ENCODE measurements around the gene JAM3. TPM values are rescaled to one million over a fixed set of nuclear protein-coding genes. Genes with fewer than 3 reads are reported as not detected.

The JAM3 gene
- total and polyA plus RNA-seq, 2 of the 8 experiments (the other 6 are each of a cell fraction or from before 2014, with no cell fraction given) = 19.6 to 42.8 TPM

GRCh38 chr11:134062265-134063123, 6.4 kb upstream of the JAM3 start (continued):
- no peak for TF ChIP-seq CHD7 (IDR thresholded peaks at IDR 0.05; ENCODE audit: insufficient replicate concordance, low read length)
- no peak for TF ChIP-seq POLR2AphosphoS5 (IDR thresholded peaks at IDR 0.05; ENCODE audit: low read depth, low read length)
- TF ChIP-seq EZH2 (IDR thresholded peaks at IDR 0.05; ENCODE audit: low read depth, low read length, severe bottlenecking) = no peak
- no peak for TF ChIP-seq SUZ12 (IDR thresholded peaks at IDR 0.05; ENCODE audit: low read length)
- no peak for TF ChIP-seq TCF12 (IDR thresholded peaks at IDR 0.05; ENCODE audit: low read depth, low read length)
- no peak for TF ChIP-seq E2F6 (IDR thresholded peaks at IDR 0.05)
- no peak for TF ChIP-seq KDM4A (IDR thresholded peaks at IDR 0.05; ENCODE audit: low read depth, low read length, severe bottlenecking)
- no peak for TF ChIP-seq ZNF274 (IDR thresholded peaks at IDR 0.05; ENCODE audit: borderline replicate concordance, extremely low read depth, low read length)
- TF ChIP-seq RXRA (IDR thresholded peaks at IDR 0.05; ENCODE audit: insufficient read depth, low read depth, low read length) = no peak

Measured in H1 (cell line).